Mucosa of descending colon (tissue), 3 donors: ENCODE results near the gene PPIL4. TPM values are rescaled to one million over a fixed set of nuclear protein-coding genes. Genes with fewer than 3 reads are reported as not detected.
"Not testable (repeated sequence)": the region's sequence is repeated elsewhere in the genome, so short reads cannot be mapped to it uniquely, and the experiment has no call there.

Source experiments
- ATAC-seq: fragments of 200-7000 bp; cut with Tn5 transposase; one replicate; pipeline ENCODE4 v1.9.1; 2020; ENCODE audit warnings: mild to moderate bottlenecking, moderate library complexity
- DNase-seq, 3 donors: peaks; one replicate each; pipeline ENCODE4 v3.0.0-alpha.2; 2020
- H3K36me3 ChIP-seq: fragments of 200-600 bp; one replicate; pipeline ENCODE4 v1.8.0; 2021; ENCODE audit warnings: low read depth, mild to moderate bottlenecking
- H3K4me1 ChIP-seq: fragments of 200-600 bp; one replicate; pipeline ENCODE4 v1.8.0; 2021; ENCODE audit warnings: low read depth, mild to moderate bottlenecking
- H3K4me3 ChIP-seq: fragments of 200-600 bp; one replicate; pipeline ENCODE4 v1.8.0; 2021; ENCODE audit warnings: mild to moderate bottlenecking
- H3K9me3 ChIP-seq: fragments of 200-600 bp; one replicate; pipeline ENCODE4 v1.8.0; 2021; ENCODE audit warnings: mild to moderate bottlenecking
- CTCF ChIP-seq: fragments of 200-600 bp; IDR thresholded peaks from one replicate; pipeline ENCODE4 v1.8.0; 2022; ENCODE audit warnings: antibody characterized with exemption, mild to moderate bottlenecking
- intact Hi-C, 2 donors: fragments of 100-400 bp; cut with DNase I in 1 of 2; cut with micrococcal nuclease in 1 of 2; formaldehyde crosslinking; loops; one replicate each; pipeline versions ENCODE4 v1.11.0 to v1.11.1; 2022; cut with DNase I, micrococcal nuclease
- total RNA-seq, 3 donors: library from RNA; stranded (reverse); fragmentation: NEBNext Ultra II Directional in 2 of 3; extraction: Animal tissue kit (Norgen Biotek cat#: 25700) in 2 of 3; gene quantifications; one replicate each; pipeline versions ENCODE4 v1.2.1 to v1.2.4, GENCODE V29; 2021 to 2023
- donor health status: DM: no; HTN: no; CAD: no; lungs with moderate emphysema.
- donor health status: DM: no; HTN: no; CAD: no.
- donor health status: DM: no; HTN: yes; CAD: no.

PPIL4 gene
- total RNA-seq, 3 donors from 2014 or later, result 16.4 to 25.6 (median 21.5) TPM

DNA sequence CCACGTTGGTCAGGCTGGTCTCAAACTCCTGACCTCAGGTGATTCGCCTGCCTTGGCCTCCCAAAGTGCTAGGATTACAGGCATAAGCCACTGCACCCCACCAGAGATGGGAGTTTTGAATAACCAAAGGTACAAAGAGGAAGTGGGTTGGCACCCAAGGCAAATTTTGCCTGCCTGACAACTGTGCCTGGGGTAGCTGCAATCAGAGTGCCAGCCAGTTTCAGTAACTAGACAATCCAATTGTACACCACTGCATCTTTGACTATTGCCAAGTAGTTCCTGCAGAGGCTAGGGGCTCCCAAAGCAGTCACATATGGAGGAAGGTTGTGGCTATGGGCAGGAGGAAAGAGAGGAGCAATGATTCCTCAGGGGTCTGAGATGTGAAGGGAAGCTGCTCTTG, 77.7 kb downstream of the PPIL4 start:
- Histone ChIP-seq H3K9me3 (no peaks in the 10 kb centered on the region), H3K4me1 (peaks cover 8% of the 10 kb centered on the region), H3K36me3 (no peaks in the 10 kb centered on the region), H3K4me3 (no peak overlapping the region)
- ATAC-seq (peak; percentile 51), DNase-seq (no peak)
- intact Hi-C loops, result no loop called here
- TF ChIP-seq CTCF, result no peak

DNA sequence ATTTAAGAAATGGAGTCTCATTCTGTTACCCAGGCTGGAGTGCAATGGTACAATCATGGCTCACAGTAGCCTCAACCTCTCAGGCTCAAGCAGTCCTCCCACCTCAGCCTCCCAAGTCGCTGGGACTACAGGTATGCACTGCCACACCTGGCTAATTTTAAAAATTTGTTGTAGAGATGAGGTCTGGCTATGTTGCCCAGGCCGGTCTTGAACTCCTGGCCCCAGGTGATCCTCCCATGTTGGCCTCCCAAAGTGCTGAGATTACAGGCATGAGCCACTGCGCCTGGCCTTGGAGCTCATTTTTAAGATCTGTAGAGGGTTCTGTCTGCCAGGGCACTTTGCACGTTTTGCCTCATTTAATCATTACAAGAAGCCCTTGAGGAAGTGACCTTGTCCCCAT, 78.6 kb downstream of the PPIL4 start:
- TF ChIP-seq CTCF, result no peak
- no peak overlapping the region for H3K4me3 ChIP-seq
- no peaks in the 10 kb centered on the region for H3K4me1 ChIP-seq
- no peaks in the 10 kb centered on the region for H3K9me3 ChIP-seq
- no peaks in the 10 kb centered on the region for H3K36me3 ChIP-seq
- no peak for DNase-seq
- ATAC-seq, result no peak
- intact Hi-C loops, result no loop called here

GRCh38 chr6:149464411-149464810, 81.4 kb downstream of the PPIL4 start:
- ATAC-seq, result no peak
- Histone ChIP-seq H3K36me3 (no peaks in the 10 kb centered on the region), H3K9me3 (no peaks in the 10 kb centered on the region), H3K4me1 (no peaks in the 10 kb centered on the region), H3K4me3 (no peak overlapping the region)
- DNase-seq, result no peak
- intact Hi-C loops, result no loop called here
- TF ChIP-seq CTCF, result no peak

GRCh38 chr6:149463781-149464180, 82.1 kb downstream of the PPIL4 start:
- no peak for TF ChIP-seq CTCF
- DNase-seq, result no peak
- Histone ChIP-seq H3K9me3 (no peaks in the 10 kb centered on the region), H3K4me3 (no peak overlapping the region), H3K4me1 (no peaks in the 10 kb centered on the region), H3K36me3 (no peaks in the 10 kb centered on the region)
- intact Hi-C loops, result no loop called here
- ATAC-seq, result peak; percentile 16

DNA sequence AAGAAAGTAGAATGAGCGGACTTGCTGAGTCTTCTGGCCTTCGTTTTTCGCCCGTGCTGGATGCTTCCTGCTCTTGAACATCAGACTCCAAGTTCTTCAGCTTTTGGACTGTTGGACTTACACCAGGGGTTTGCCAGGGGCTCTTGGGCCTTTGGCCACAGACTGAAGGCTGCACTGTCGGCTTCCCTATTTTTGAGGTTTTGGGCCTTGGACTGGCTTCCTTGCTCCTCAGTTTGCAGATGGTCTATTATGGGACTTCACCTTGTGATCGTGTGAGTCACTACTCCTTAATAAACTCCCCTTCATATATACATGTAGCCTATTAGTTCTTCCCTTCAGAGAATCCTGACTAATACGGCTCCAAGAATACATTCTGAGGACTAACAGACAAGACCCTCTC, 83.1 kb downstream of the PPIL4 start:
- ATAC-seq, H3K4me3 ChIP-seq, H3K9me3 ChIP-seq, H3K4me1 ChIP-seq, DNase-seq, H3K36me3 ChIP-seq, intact Hi-C loops: not testable (repeated sequence)

DNA sequence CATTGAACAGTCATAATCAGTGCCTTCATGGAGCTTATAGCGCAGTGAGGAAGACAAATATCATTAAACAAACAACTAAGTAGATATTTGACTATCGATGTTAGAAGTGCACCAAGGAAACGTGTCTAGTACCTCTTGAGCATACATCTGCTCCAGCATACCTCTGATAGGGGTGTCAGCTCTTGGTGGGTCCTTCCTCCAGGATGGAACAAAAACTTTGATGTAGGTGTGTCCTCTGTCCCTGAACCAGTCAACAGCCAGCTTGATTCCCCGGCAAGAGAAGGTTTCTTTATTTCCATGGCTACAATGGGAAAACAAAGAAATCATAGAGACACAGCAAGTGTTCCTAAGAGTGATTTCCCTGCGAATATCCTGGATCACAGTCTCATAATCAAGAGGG, 84.2 kb downstream of the PPIL4 start:
- no peak overlapping the region for H3K4me3 ChIP-seq
- no peak for ATAC-seq
- intact Hi-C loops, result no loop called here
- DNase-seq, result no peak
- TF ChIP-seq CTCF, result no peak
- no peaks in the 10 kb centered on the region for H3K36me3 ChIP-seq
- H3K9me3 ChIP-seq, result no peaks in the 10 kb centered on the region
- no peaks in the 10 kb centered on the region for H3K4me1 ChIP-seq

DNA sequence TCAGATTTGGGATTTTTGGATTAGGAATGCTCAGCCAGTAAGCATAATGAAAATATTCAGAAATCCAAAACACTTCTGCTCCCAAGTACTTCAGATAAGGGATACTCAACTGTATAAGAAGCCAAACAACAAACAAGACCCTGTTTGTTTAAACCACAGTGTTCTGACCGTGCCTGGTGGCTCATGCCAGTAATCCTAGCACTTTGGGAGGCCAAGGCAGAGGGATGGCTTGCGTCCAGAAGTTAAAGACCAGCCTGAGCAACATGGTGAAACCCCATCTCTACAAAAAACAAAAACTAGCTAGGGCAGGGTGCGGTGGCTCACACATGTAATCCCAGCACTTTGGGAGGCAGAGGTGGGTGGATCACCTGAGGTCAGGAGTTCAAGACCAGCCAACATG, 85.6 kb downstream of the PPIL4 start:
- H3K4me3 ChIP-seq, H3K36me3 ChIP-seq, ATAC-seq, H3K9me3 ChIP-seq, DNase-seq, intact Hi-C loops, H3K4me1 ChIP-seq: not testable (repeated sequence)
